Activated CD4-positive, alpha-beta T cell treated with anti-CD3 and anti-CD28 coated beads, Interleukin-2, amount 10 ng/mL, durations not matched to agents 7 days and 5 days (primary cell): ENCODE results near the gene TSC22D3. TPM values are rescaled to one million over a fixed set of nuclear protein-coding genes. Genes with fewer than 3 reads are reported as not detected.

Experiments used
- CTCF ChIA-PET: fragments of 350-600 bp; sonication (Branson Sonifier 250); formaldehyde crosslinking; loops from one replicate; lab custom pipeline; 2021; ENCODE audit warnings: antibody characterized with exemption; lab: Charles Lee
- POLR2A ChIA-PET: fragments of 350-600 bp; sonication (Branson Sonifier 250); formaldehyde crosslinking; loops from one replicate; lab custom pipeline; 2021; ENCODE audit warnings: antibody characterized with exemption; lab: Charles Lee
- DNase-seq: peaks from one replicate; pipeline ENCODE4 v3.0.0-alpha.2; 2020
- H3K27ac Mint-ChIP-seq: one replicate; pipeline ENCODE4 v1.8.0; 2021; ENCODE audit warnings: mild to moderate bottlenecking, moderate library complexity, mixed read lengths
- H3K27me3 Mint-ChIP-seq: one replicate; pipeline ENCODE4 v1.8.0; 2021; ENCODE audit warnings: mixed read lengths
- H3K36me3 Mint-ChIP-seq: one replicate; pipeline ENCODE4 v1.8.0; 2021; ENCODE audit warnings: low read depth, mixed read lengths
- H3K4me1 Mint-ChIP-seq: one replicate; pipeline ENCODE4 v1.8.0; 2021; ENCODE audit warnings: mixed read lengths
- H3K4me3 Mint-ChIP-seq: one replicate; pipeline ENCODE4 v1.8.0; 2021; ENCODE audit warnings: mild to moderate bottlenecking, moderate library complexity, mixed read lengths
- H3K9me3 Mint-ChIP-seq: one replicate; pipeline ENCODE4 v1.8.0; 2021; ENCODE audit warnings: mixed read lengths
- total RNA-seq, 2 experiments: library from RNA; stranded (reverse); gene quantifications; one replicate each; pipeline ENCODE4 v1.2.3, GENCODE V29; 2021

Gene TSC22D3
- total RNA-seq, 2 experiments from 2014 or later: 36.5 to 41.9 TPM

GRCh38 chrX:107738272-107738671 is 37.3 kb downstream of the TSC22D3 start:
- POLR2A ChIA-PET: no interaction called here
- Mint-ChIP-seq H3K4me3 (no peak overlapping the region), H3K4me1 (peaks cover 28% of the 10 kb centered on the region), H3K36me3 (no peaks in the 10 kb centered on the region), H3K27me3 (peaks cover 3% of the 10 kb centered on the region), H3K27ac (no peak overlapping the region), H3K9me3 (no peaks in the 10 kb centered on the region)
- CTCF ChIA-PET: interaction anchor here (1.0 kb wide), 2 partner anchors 10 to 84 kb away, joined by 3 read pairs; no protein-coding TSS in a partner anchor
- DNase-seq: no peak

- Mint-ChIP-seq H3K4me1 (peaks cover 21% of the 10 kb centered on the region), H3K36me3 (no peaks in the 10 kb centered on the region), H3K9me3 (no peaks in the 10 kb centered on the region), H3K4me3 (no peak overlapping the region), H3K27ac (no peak overlapping the region), H3K27me3 (no peaks in the 10 kb centered on the region)
- no peak for DNase-seq
- ChIA-PET POLR2A (no interaction called here), CTCF (interaction anchor here (1.0 kb wide), 1 partner anchor 83 kb away, joined by 3 read pairs; no protein-coding TSS in a partner anchor)
Observed at GRCh38 chrX:107736781-107737531, 38.6 kb downstream of the TSC22D3 start.

GRCh38 chrX:107734646-107735045 is 40.9 kb downstream of the TSC22D3 start:
- Mint-ChIP-seq H3K27ac (no peak overlapping the region), H3K4me1 (peaks cover 3% of the 10 kb centered on the region), H3K4me3 (no peak overlapping the region), H3K36me3 (no peaks in the 10 kb centered on the region), H3K9me3 (no peaks in the 10 kb centered on the region), H3K27me3 (no peaks in the 10 kb centered on the region)
- POLR2A ChIA-PET: no interaction called here
- no peak for DNase-seq
- CTCF ChIA-PET: interaction anchor here (0.6 kb wide), 1 partner anchor 44 kb away, joined by 3 read pairs; no protein-coding TSS in a partner anchor

GRCh38 chrX:107733686-107734085 is 41.9 kb downstream of the TSC22D3 start:
- DNase-seq: no peak
- H3K27ac Mint-ChIP-seq: no peak overlapping the region
- ChIA-PET CTCF (interaction anchor here (1.0 kb wide), 1 partner anchor 8 kb away, joined by 5 read pairs; no protein-coding TSS in a partner anchor), POLR2A (no interaction called here)
- no peaks in the 10 kb centered on the region for H3K9me3 Mint-ChIP-seq
- no peaks in the 10 kb centered on the region for H3K36me3 Mint-ChIP-seq
- no peak overlapping the region for H3K4me3 Mint-ChIP-seq
- peaks cover 3% of the 10 kb centered on the region for H3K4me1 Mint-ChIP-seq
- no peaks in the 10 kb centered on the region for H3K27me3 Mint-ChIP-seq

- H3K36me3 Mint-ChIP-seq: no peaks in the 10 kb centered on the region
- ChIA-PET POLR2A (no interaction called here), CTCF (interaction anchor here (1.0 kb wide), 1 partner anchor 12 kb away, joined by 4 read pairs; no protein-coding TSS in a partner anchor)
- H3K27me3 Mint-ChIP-seq: no peaks in the 10 kb centered on the region
- no peaks in the 10 kb centered on the region for H3K9me3 Mint-ChIP-seq
- peaks cover 3% of the 10 kb centered on the region for H3K4me1 Mint-ChIP-seq
- no peak for DNase-seq
- no peak overlapping the region for H3K27ac Mint-ChIP-seq
- no peak overlapping the region for H3K4me3 Mint-ChIP-seq
Observed at GRCh38 chrX:107731831-107732502, 43.6 kb downstream of the TSC22D3 start.

- DNase-seq: no peak
- ChIA-PET POLR2A (no interaction called here), CTCF (interaction anchor here (1.0 kb wide), 1 partner anchor 13 kb away, joined by 4 read pairs; no protein-coding TSS in a partner anchor)
- Mint-ChIP-seq H3K4me1 (peaks cover 3% of the 10 kb centered on the region), H3K4me3 (no peak overlapping the region), H3K27ac (no peak overlapping the region), H3K36me3 (no peaks in the 10 kb centered on the region), H3K9me3 (no peaks in the 10 kb centered on the region), H3K27me3 (no peaks in the 10 kb centered on the region)
Observed at GRCh38 chrX:107730991-107731766, 44.4 kb downstream of the TSC22D3 start.

GRCh38 chrX:107730298-107730655 is 45.3 kb downstream of the TSC22D3 start:
- ChIA-PET CTCF (interaction anchor here (2.0 to 2.2 kb wide), 2 partner anchors 10 to 12 kb away, joined by 9 to 13 read pairs; no protein-coding TSS in a partner anchor), POLR2A (no interaction called here)
- Mint-ChIP-seq H3K27ac (no peak overlapping the region), H3K36me3 (no peaks in the 10 kb centered on the region), H3K4me1 (peaks cover 3% of the 10 kb centered on the region), H3K4me3 (no peak overlapping the region), H3K27me3 (no peaks in the 10 kb centered on the region), H3K9me3 (no peaks in the 10 kb centered on the region)
- no peak for DNase-seq

GRCh38 chrX:107729558-107730297 is 45.9 kb downstream of the TSC22D3 start:
- no peak for DNase-seq

GRCh38 chrX:107728371-107729099 is 47.1 kb downstream of the TSC22D3 start:
- Mint-ChIP-seq H3K36me3 (no peaks in the 10 kb centered on the region), H3K4me1 (peaks cover 2% of the 10 kb centered on the region), H3K9me3 (no peaks in the 10 kb centered on the region), H3K4me3 (no peak overlapping the region), H3K27ac (no peak overlapping the region), H3K27me3 (no peaks in the 10 kb centered on the region)
- no peak for DNase-seq
- ChIA-PET CTCF (interaction anchor here (1.0 to 2.2 kb wide), 5 partner anchors 10 to 56 kb away, joined by 5 to 13 read pairs (median 7); no protein-coding TSS in a partner anchor), POLR2A (no interaction called here)

More at GRCh38 chrX:107729558-107730297, 45.9 kb downstream of the TSC22D3 start:
- Mint-ChIP-seq H3K4me3 (no peak overlapping the region), H3K9me3 (no peaks in the 10 kb centered on the region), H3K36me3 (no peaks in the 10 kb centered on the region), H3K27me3 (no peaks in the 10 kb centered on the region), H3K4me1 (peaks cover 2% of the 10 kb centered on the region), H3K27ac (no peak overlapping the region)
- CTCF ChIA-PET: interaction anchor here (0.9 to 2.2 kb wide), 5 partner anchors 11 to 57 kb away, joined by 3 to 13 read pairs (median 5); no protein-coding TSS in a partner anchor
- POLR2A ChIA-PET: no interaction called here

GRCh38 chrX:107726816-107727534 is 48.6 kb downstream of the TSC22D3 start:
- Mint-ChIP-seq H3K4me1 (no peaks in the 10 kb centered on the region), H3K27ac (no peak overlapping the region), H3K4me3 (no peak overlapping the region), H3K9me3 (no peaks in the 10 kb centered on the region), H3K27me3 (no peaks in the 10 kb centered on the region), H3K36me3 (no peaks in the 10 kb centered on the region)
- no peak for DNase-seq
- ChIA-PET POLR2A (no interaction called here), CTCF (interaction anchor here (1.0 to 1.9 kb wide), 2 partner anchors 17 to 54 kb away, joined by 3 to 8 read pairs; no protein-coding TSS in a partner anchor)
